PC-9 (cell line): ENCODE data around the gene DPYSL5.
"Not testable (repeated sequence)": the region's sequence is repeated elsewhere in the genome, so short reads cannot be mapped to it uniquely, and the experiment has no call there.

Experiments used
- EZH2 ChIP-seq: fragments of 200-600 bp; sonication (generic); IDR thresholded peaks from 2 replicates; pipeline ENCODE4 v1.8.0; 2017; ENCODE audit warnings: antibody characterized with exemption, low read depth
- TF ChIP-seq, protein P1 (sequence below): fragments of 200-600 bp; sonication (generic); conservative IDR thresholded peaks from 2 replicates; pipeline ENCODE4 v1.6.1; 2017; ENCODE audit warnings: mixed run types, antibody characterized with exemption, mild to moderate bottlenecking, moderate library complexity

DNA sequence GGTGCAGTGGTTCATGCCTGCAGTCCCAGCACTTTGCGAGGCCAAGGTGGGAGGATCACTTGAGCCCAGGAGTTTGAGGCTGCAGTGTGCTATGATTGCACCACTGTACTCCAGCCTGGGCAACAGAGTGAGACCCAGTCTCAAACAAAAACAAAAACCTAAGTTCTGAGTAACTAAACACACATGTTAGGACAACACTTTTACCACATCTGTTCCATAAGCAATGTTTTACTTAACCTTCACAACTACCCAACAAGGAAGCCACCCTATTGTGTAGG lies 75.2 kb downstream of the DPYSL5 start:
- TF ChIP-seq, protein P1, sequence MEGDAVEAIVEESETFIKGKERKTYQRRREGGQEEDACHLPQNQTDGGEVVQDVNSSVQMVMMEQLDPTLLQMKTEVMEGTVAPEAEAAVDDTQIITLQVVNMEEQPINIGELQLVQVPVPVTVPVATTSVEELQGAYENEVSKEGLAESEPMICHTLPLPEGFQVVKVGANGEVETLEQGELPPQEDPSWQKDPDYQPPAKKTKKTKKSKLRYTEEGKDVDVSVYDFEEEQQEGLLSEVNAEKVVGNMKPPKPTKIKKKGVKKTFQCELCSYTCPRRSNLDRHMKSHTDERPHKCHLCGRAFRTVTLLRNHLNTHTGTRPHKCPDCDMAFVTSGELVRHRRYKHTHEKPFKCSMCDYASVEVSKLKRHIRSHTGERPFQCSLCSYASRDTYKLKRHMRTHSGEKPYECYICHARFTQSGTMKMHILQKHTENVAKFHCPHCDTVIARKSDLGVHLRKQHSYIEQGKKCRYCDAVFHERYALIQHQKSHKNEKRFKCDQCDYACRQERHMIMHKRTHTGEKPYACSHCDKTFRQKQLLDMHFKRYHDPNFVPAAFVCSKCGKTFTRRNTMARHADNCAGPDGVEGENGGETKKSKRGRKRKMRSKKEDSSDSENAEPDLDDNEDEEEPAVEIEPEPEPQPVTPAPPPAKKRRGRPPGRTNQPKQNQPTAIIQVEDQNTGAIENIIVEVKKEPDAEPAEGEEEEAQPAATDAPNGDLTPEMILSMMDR, result not testable (repeated sequence)
- TF ChIP-seq EZH2, result not testable (repeated sequence)
